HG03139 (cell line): ENCODE results near the gene IL20.

Experiments
- ATAC-seq: cut with Tn5 transposase; IDR thresholded peaks from one replicate; pipeline ENCODE4 v1.9.1; 2021; ENCODE audit not compliant: unreplicated experiment

The IL20 gene

GRCh38 chr1:206873603-206874188 lies 8.3 kb downstream of the IL20 start:
- ATAC-seq: no peak

GRCh38 chr1:206875752-206876377 lies 10.4 kb downstream of the IL20 start:
- ATAC-seq: no peak

GRCh38 chr1:206878456-206878855 lies 13.0 kb downstream of the IL20 start:
- no peak for ATAC-seq

GRCh38 chr1:206880314-206880713 lies 14.9 kb downstream of the IL20 start:
- ATAC-seq: no peak

- no peak for ATAC-seq
These were observed 17.1 kb downstream of the IL20 start for GRCh38 chr1:206882555-206882954.

- no peak for ATAC-seq
These were observed 17.7 kb downstream of the IL20 start for GRCh38 chr1:206883160-206883559.

GRCh38 chr1:206883876-206884275 lies 18.5 kb downstream of the IL20 start:
- ATAC-seq: no peak

- no peak for ATAC-seq
These were observed 20.1 kb downstream of the IL20 start for GRCh38 chr1:206885341-206886060.

GRCh38 chr1:206886831-206887230 lies 21.4 kb downstream of the IL20 start:
- ATAC-seq: no peak

GRCh38 chr1:206887701-206888100 lies 22.3 kb downstream of the IL20 start:
- ATAC-seq: no peak

GRCh38 chr1:206890125-206891060 lies 25.0 kb downstream of the IL20 start:
- ATAC-seq: no peak

- no peak for ATAC-seq
These were observed 26.0 kb downstream of the IL20 start for GRCh38 chr1:206891412-206891811.

GRCh38 chr1:206892351-206892984 lies 27.0 kb downstream of the IL20 start:
- no peak for ATAC-seq

- ATAC-seq: no peak
These were observed 28.0 kb downstream of the IL20 start for GRCh38 chr1:206893380-206893779.

- no peak for ATAC-seq
These were observed 29.9 kb downstream of the IL20 start for GRCh38 chr1:206895325-206895724.

- no peak for ATAC-seq
These were observed 30.4 kb downstream of the IL20 start for GRCh38 chr1:206895837-206896242.

GRCh38 chr1:206896261-206896660 lies 30.8 kb downstream of the IL20 start:
- ATAC-seq: no peak

GRCh38 chr1:206897175-206897574 lies 31.8 kb downstream of the IL20 start, which contains the start of gene IL24:
Gene IL24 (plus strand): TSS chr1:206897443. CDS start chr1:206897833, 390 bp downstream.
- ATAC-seq: no peak

GRCh38 chr1:206898089-206898914 lies 32.9 kb downstream of the IL20 start:
- ATAC-seq: no peak

- ATAC-seq: no peak
These were observed 33.5 kb downstream of the IL20 start for GRCh38 chr1:206898915-206899431.
